Type B pancreatic cell (in vitro differentiated cells): ENCODE results near the gene LEKR1. TPM values are rescaled to one million over a fixed set of nuclear protein-coding genes. Genes with fewer than 3 reads are reported as not detected.
A peak's percentile ranks its signal among the peaks of the same experiment; 100 is the strongest.

Experiments
- DNase-seq: peaks from one replicate; pipeline ENCODE4 v3.0.0; 2021; ENCODE audit warnings: mixed read lengths; ENCODE audit not compliant: unreplicated experiment; ENCODE audit errors: extremely low spot score
- H3K27ac Mint-ChIP-seq: 2 replicates; pipeline ENCODE4 v1.8.0; 2021; ENCODE audit warnings: mild to moderate bottlenecking, mixed read lengths
- H3K27me3 Mint-ChIP-seq: 2 replicates; pipeline ENCODE4 v1.8.0; 2021; ENCODE audit warnings: mixed read lengths
- H3K36me3 Mint-ChIP-seq: 2 replicates; pipeline ENCODE4 v1.8.0; 2021; ENCODE audit warnings: mixed read lengths
- H3K4me1 Mint-ChIP-seq: one replicate; pipeline ENCODE4 v1.8.0; 2021; ENCODE audit warnings: mixed read lengths; ENCODE audit not compliant: unreplicated experiment
- H3K4me3 Mint-ChIP-seq: 2 replicates; pipeline ENCODE4 v1.8.0; 2021; ENCODE audit warnings: mild to moderate bottlenecking, mixed read lengths
- H3K9me3 Mint-ChIP-seq: 2 replicates; pipeline ENCODE4 v1.8.0; 2021; ENCODE audit warnings: mixed read lengths
- CTCF ChIP-seq: fragments of 200-600 bp; sonication (generic); conservative IDR thresholded peaks from 2 replicates; pipeline ENCODE4 v1.5.0; 2021; ENCODE audit warnings: antibody characterized with exemption, mild to moderate bottlenecking
- total RNA-seq: library from RNA; stranded (reverse); gene quantifications from 2 replicates; pipeline ENCODE4 v1.2.1, GENCODE V29; 2021; ENCODE audit warnings: low replicate concordance

The LEKR1 gene
- total RNA-seq, 1 donor from 2014 or later, result 1.6 TPM

- no peaks in the 10 kb centered on the region for H3K9me3 Mint-ChIP-seq
- H3K36me3 Mint-ChIP-seq, result no peaks in the 10 kb centered on the region
- no peak overlapping the region for H3K4me3 Mint-ChIP-seq
- DNase-seq, result no peak
- peak overlapping the region; percentile 57 for H3K27ac Mint-ChIP-seq
- H3K27me3 Mint-ChIP-seq, result peaks cover 10% of the 10 kb centered on the region
- TF ChIP-seq CTCF, result no peak
- H3K4me1 Mint-ChIP-seq, result peaks cover 37% of the 10 kb centered on the region
Observed at GRCh38 chr3:156811089-156811862, 14.9 kb upstream of the LEKR1 start.

- H3K4me1 Mint-ChIP-seq, result peaks cover 43% of the 10 kb centered on the region
- peak overlapping the region; percentile 62 for H3K27ac Mint-ChIP-seq
- no peaks in the 10 kb centered on the region for H3K9me3 Mint-ChIP-seq
- peaks cover 13% of the 10 kb centered on the region for H3K27me3 Mint-ChIP-seq
- TF ChIP-seq CTCF, result no peak
- no peak for DNase-seq
- H3K36me3 Mint-ChIP-seq, result no peaks in the 10 kb centered on the region
- no peak overlapping the region for H3K4me3 Mint-ChIP-seq
Observed at GRCh38 chr3:156812521-156813335, 13.4 kb upstream of the LEKR1 start.

- peaks cover 50% of the 10 kb centered on the region for H3K4me1 Mint-ChIP-seq
- H3K4me3 Mint-ChIP-seq, result no peak overlapping the region
- no peaks in the 10 kb centered on the region for H3K36me3 Mint-ChIP-seq
- peaks cover 13% of the 10 kb centered on the region for H3K27me3 Mint-ChIP-seq
- DNase-seq, result no peak
- no peaks in the 10 kb centered on the region for H3K9me3 Mint-ChIP-seq
- H3K27ac Mint-ChIP-seq, result no peak overlapping the region
- no peak for TF ChIP-seq CTCF
Observed at GRCh38 chr3:156814295-156814694, 11.9 kb upstream of the LEKR1 start.

- no peak for DNase-seq
- TF ChIP-seq CTCF, result peak; percentile 45
- Mint-ChIP-seq H3K4me1 (peaks cover 45% of the 10 kb centered on the region), H3K27ac (peak overlapping the region; percentile 99), H3K27me3 (peaks cover 13% of the 10 kb centered on the region), H3K36me3 (no peaks in the 10 kb centered on the region), H3K4me3 (peak overlapping the region; percentile 96), H3K9me3 (no peaks in the 10 kb centered on the region)
Observed at GRCh38 chr3:156816091-156816793, 9.9 kb upstream of the LEKR1 start.

GRCh38 chr3:156816794-156817645, 9.1 kb upstream of the LEKR1 start:
- Mint-ChIP-seq H3K4me1 (peaks cover 39% of the 10 kb centered on the region), H3K27ac (peak overlapping the region; percentile 99), H3K36me3 (no peaks in the 10 kb centered on the region)

More at GRCh38 chr3:156816794-156817645, 9.1 kb upstream of the LEKR1 start:
- DNase-seq, result peak; percentile 91
- Mint-ChIP-seq H3K9me3 (no peaks in the 10 kb centered on the region), H3K27me3 (peaks cover 13% of the 10 kb centered on the region), H3K4me3 (peak overlapping the region; percentile 96)
- TF ChIP-seq CTCF, result no peak
